ENCODE data around the gene EIF4G3.
"Not testable (repeated sequence)": the region's sequence is repeated elsewhere in the genome, so short reads cannot be mapped to it uniquely, and the experiment has no call there.

The EIF4G3 gene

GRCh38 chr1:20873311-20873710, 303.4 kb downstream of the EIF4G3 start:
- DNase-seq (ENCODE audit: low read depth), result no peak

- DNase-seq (ENCODE audit: low read depth), result no peak
These were observed 305.3 kb downstream of the EIF4G3 start for GRCh38 chr1:20871419-20871818.

GRCh38 chr1:20870718-20871117, 306.0 kb downstream of the EIF4G3 start:
- no peak for DNase-seq (ENCODE audit: low read depth)

DNA sequence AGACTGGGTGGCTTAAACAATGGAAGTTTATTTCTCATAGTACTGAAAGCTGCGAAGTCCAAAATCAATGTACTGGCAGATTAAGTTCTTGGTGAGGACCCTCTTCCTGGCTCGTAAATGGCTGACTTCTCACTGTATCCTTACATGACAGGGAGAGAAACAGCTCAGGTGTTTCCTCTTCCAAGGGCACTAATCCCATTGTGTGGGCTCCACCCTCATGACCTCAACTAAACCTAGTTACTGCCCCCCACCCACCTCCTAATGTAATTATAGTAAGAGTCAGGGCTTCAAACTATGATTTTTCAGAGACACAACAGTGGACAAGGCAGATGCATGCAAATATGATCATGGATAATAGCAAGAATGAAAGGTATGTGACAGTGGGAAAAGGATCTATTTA, 308.4 kb downstream of the EIF4G3 start:
- DNase-seq (ENCODE audit: low read depth), result no peak

GRCh38 chr1:20867847-20868246, 308.9 kb downstream of the EIF4G3 start:
- no peak for DNase-seq (ENCODE audit: low read depth)

DNA sequence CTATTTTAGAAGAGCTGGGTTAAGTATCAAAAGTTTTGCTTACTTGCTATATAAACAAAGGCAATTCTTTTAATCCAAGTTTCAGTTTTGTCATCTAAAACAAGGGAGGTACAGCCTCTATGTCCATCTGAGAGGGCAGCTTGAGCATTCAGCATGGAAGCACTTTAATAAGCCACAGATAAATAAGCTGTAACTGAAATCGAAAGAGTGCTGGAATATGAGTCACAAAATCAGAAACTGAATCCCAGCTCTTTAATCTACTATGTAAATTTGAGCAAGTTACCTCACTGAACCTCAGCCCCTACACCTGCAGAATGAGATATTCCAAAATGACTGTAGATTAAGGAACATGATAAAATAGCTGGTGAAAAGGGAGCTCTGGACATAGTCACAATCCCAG, 309.6 kb downstream of the EIF4G3 start:
- DNase-seq (ENCODE audit: low read depth), result no peak

GRCh38 chr1:20865001-20865400, 311.7 kb downstream of the EIF4G3 start:
- DNase-seq (ENCODE audit: low read depth), result no peak

GRCh38 chr1:20854529-20854928, 322.2 kb downstream of the EIF4G3 start:
- no peak for DNase-seq (ENCODE audit: low read depth)

DNA sequence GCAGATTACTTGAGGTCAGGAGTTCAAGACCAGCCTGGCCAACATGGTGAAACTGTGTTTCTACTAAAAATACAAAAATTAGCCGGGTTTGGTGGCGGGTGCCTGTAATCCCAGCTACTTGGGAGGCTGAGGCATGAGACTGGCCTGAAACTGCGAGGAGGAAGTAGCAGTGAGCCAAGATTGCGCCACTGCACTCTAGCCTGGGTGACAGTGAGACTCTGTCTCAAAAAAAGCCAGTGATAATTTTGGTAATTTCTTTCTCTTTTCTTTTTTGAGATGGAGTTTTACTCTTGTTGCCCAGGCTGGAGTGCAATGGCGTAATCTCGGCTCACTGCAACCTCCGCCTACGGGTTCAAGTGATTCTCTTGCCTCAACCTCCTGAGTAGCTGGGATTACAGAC, 324.9 kb downstream of the EIF4G3 start:
- DNase-seq (ENCODE audit: low read depth), result not testable (repeated sequence)

GRCh38 chr1:20850021-20850420, 326.7 kb downstream of the EIF4G3 start:
- no peak for DNase-seq (ENCODE audit: low read depth)

GRCh38 chr1:20849100-20849499, 327.6 kb downstream of the EIF4G3 start:
- DNase-seq (ENCODE audit: low read depth), result no peak

GRCh38 chr1:20848162-20848561, 328.5 kb downstream of the EIF4G3 start:
- DNase-seq (ENCODE audit: low read depth), result no peak

DNA sequence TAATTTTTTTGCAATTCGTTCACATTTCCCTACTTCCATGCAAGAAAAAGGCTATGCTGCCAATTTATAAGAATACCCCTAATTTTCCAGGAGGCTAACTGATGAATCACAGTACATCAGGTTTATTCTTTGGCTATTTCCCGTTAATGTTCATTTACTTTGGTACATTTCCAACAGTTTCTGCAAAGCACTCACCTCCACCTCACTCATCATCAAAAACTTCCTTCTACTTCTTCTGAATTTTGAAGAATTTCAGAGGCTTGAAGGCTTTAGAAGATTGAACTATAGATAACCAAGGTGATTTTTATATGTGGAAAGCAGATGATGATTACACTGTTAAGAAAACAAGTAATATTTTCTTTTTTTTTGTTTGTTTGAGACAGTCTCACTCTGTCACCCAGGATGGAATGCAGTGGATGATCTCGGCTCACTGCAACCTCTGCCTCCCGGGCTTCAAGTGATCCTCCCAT, 329.1 kb downstream of the EIF4G3 start:
- no peak for DNase-seq (ENCODE audit: low read depth)

DNA sequence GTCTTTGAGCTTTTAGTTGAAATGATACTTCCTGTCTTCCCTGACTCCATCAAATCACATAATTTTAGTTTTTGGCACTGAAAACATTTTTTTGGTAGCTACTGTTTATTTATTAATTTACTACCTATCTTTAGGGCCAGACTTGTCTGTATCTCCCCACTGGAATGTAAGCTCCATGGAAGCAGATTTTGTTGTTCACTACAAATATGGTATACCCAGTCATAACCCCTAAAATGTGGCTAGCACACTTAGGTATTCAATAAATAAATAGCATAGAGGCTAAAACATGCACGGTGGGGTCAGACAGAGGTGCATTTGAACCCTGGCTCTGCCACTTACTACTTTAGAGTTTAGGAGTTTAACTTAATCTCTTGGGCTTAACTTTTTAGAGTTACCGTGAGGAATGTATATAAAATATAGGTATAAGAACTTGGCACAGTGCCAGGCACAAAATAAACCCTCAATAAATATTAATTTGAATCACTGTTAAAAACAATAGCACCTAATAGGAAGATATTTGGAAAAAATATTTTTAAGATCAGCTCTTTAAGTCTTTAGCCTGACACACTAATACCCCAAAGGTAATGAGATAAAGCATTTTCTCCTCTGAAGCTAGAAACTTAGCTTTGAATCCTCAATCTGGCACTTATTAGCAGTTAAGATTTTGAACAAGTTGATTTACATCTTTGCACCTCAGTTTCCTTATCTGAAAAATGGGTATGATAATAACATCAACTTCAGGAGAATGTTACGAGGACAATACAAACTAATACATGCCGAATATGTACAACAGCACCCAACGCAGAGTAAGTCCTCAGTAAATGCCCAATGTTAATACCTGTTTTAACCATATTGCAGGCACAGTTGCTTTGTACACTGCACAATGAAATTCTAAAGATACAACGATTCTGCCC, 330.0 kb downstream of the EIF4G3 start:
- DNase-seq (ENCODE audit: low read depth), result no peak

DNA sequence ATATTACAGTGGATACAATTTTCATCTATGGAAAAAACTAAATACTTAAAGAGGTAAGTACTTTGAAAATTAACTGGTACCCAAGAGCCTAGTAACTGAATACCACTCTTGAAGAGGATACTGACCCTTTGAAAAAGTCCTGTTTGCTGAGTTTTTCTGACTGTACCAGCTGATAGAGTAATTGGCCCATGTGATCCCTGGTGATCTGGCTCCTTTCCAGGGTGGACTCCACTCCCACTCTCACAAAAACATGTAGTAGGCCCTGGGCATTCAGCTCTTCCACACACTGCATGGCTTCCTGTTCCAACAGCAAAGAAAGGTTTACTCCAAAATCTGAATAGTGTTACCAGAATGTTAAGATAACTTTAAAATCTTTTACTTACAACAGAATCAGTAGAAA, 336.0 kb downstream of the EIF4G3 start:
- DNase-seq (ENCODE audit: low read depth), result no peak

DNA sequence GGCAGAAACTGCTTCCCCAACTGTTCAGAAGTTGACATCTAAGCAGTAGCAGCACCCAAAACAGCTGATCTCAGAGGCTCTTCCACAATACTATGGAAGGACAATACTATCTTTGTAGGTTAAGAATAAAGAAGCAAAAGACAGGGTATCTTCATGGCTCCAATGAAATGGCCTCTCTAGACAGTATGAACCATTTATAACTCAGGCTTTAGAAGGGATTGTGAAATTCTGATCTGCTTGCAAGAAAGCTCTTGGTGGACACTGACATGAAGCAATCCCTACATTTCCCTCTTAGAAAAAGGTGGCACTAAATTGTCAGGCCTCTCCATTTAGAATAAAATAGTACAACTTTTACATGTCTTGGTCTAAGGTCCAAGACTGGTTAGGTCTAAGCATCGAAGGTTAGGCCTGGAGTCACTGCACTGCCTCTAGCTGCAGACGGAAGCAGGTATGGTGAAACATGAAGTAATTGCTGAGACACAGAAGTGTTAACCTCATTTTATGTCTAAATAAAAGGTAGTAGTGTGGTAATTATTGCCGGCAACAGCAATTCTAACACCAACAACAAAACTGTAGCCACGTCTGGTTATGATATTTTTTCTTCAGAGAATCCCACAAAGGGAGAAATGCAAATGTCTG, 339.0 kb downstream of the EIF4G3 start:
- DNase-seq (ENCODE audit: low read depth), result no peak

DNA sequence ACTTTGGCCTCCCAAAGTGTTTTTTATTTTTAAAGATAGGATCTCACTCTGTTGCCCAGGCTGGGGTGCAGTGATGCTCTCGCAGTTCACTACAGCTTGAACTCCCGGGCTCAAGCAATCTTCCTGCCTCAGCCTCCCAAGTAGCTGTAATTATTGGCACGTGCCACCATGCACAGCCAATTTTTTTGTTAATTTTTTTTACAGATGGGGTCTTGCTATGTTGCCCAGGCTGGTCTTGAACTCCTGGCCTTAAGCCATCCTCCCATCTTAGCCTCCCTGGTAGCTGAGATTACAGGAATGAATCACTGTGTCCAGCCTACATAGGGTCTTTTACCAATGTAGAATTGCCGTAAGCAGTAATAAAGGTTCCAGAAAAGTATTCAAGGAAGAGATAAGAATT, 340.5 kb downstream of the EIF4G3 start:
- DNase-seq (ENCODE audit: low read depth), result no peak

DNA sequence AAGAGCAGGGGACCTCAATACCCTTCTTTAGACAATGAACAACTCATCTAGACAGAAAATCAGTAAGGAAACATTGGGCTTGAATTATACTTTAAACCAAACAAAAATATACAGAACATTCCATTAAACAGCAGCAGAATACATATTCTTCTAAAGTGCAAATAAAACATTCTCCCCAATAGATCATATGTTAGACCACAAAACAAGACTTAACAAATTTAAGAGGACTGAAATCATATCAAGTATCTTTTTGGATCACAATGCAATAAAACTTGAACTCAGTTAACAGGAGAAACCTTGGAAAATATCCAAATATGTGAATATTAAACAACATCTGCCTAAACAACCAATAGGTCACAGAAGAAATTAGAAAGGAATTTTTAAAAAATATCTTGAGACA, 341.9 kb downstream of the EIF4G3 start:
- DNase-seq (ENCODE audit: low read depth), result no peak

- no peak for DNase-seq (ENCODE audit: low read depth)
These were observed 342.5 kb downstream of the EIF4G3 start for GRCh38 chr1:20834192-20834591.

DNA sequence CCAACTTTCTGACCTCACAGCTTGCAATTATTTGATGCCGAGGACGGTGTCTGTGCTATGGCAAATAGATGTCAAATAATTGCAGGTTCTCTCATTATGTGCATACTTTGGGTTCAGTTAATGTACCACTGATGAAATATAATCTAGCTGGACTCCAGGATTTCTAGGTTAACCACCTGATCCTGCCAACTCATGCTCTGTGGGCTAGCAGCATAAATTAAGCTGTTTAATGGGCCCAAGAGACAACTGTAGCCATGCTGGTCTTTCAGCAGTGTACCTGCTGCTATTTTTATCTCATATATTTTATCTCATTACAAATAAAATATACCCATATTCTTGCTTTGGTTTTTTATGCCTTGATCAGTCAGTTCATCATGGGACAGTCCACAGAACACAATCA, 346.3 kb downstream of the EIF4G3 start:
- DNase-seq (ENCODE audit: low read depth), result no peak

DNA sequence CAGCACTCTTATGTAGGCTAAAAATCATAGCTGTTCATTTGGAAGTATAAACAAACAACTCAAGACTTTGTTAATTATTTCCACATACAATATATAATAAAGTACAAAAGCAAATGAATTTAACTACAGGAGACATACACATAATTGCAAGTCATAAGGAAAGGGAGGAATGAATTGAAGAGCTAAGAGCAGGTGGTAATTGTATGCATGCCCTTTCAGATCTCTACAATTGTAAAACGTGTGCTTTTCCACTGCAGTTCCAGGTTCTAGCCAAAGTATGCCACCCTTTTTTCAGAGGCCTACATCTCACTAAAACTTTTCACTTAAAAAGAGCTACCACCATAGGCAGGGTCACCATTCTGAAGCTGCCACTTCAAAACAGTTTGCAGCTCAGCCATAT, 346.8 kb downstream of the EIF4G3 start:
- no peak for DNase-seq (ENCODE audit: low read depth)

DNA sequence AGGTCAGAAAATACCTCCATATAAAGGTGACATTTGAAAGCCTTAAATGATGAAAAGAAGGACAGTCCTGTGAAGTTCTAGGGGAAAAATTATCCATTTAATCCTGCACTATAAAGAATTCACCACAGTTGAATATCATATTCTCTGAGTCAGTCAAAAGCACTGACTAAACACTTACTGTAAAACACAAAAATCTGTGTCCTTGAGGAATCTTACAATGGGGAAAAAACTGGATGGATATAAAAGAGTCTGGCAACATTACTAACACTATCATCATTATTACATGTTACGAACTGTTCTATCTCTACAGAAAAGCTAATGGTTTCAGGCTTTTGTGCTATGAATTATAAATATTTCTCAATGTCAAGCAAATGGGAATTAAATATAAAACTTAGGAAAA, 347.2 kb downstream of the EIF4G3 start:
- no peak for DNase-seq (ENCODE audit: low read depth)

- DNase-seq (ENCODE audit: low read depth), result no peak
These were observed 352.9 kb downstream of the EIF4G3 start for GRCh38 chr1:20823845-20824244.

GRCh38 chr1:20821466-20821865, 355.2 kb downstream of the EIF4G3 start:
- DNase-seq (ENCODE audit: low read depth), result no peak

Measured in T-helper 22 cell (primary cell).